DOHH2 (cell line): Measurements from ENCODE around the gene UBTD1.

Source experiments
- EZH2phosphoT487 ChIP-seq: fragments of 200-600 bp; sonication (generic); IDR thresholded peaks from 2 replicates; pipeline ENCODE4 v1.6.1; 2017; ENCODE audit warnings: borderline replicate concordance, mild to moderate bottlenecking, antibody characterized with exemption, low read length, moderate library complexity, mixed read lengths
- TF ChIP-seq, protein P1 (sequence below): fragments of 200-600 bp; sonication (generic); IDR thresholded peaks from one replicate; pipeline ENCODE4 v1.5.1; 2014; ENCODE audit warnings: antibody characterized with exemption, mild to moderate bottlenecking, low read depth, low read length; ENCODE audit not compliant: poor library complexity, severe bottlenecking

DNA sequence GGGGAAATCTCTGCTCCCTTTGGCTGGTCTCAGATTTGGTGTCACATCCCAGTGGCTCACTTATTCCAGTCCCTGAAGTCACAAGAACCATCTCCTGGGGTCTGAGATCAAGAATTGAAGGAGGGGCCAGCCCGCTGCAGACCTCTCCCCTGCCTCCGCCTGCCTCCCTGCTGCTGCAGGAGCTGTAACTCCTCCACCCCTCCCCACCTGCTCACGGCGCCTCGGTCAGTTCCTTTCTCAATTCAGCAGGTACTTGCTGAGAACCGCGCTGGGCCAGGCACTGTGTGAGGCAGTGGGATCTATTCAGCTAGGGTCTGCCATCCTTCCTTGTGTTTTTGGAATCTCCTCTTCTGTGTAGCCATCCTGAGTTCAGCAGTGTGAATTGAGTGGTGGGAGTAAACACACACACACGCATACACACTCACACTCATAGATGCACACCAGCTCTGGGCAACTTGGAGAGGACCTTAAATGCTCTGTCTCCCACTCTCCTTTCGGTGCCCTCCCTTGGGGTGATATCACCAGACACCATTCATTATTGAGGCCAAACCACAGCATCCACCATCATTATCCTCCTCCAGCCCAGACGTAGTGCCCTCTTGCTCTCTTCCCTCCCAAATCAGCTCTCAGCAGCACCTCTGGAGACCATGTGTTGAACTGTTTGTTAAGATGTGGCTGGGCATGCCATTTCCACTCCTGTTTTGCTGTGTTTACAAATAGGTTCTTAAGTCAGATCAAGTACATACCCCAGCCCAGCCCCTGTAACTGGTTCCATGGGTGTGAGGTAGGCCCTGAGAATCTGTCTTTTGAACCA lies 51.8 kb downstream of the UBTD1 start:
- TF ChIP-seq, protein P1, sequence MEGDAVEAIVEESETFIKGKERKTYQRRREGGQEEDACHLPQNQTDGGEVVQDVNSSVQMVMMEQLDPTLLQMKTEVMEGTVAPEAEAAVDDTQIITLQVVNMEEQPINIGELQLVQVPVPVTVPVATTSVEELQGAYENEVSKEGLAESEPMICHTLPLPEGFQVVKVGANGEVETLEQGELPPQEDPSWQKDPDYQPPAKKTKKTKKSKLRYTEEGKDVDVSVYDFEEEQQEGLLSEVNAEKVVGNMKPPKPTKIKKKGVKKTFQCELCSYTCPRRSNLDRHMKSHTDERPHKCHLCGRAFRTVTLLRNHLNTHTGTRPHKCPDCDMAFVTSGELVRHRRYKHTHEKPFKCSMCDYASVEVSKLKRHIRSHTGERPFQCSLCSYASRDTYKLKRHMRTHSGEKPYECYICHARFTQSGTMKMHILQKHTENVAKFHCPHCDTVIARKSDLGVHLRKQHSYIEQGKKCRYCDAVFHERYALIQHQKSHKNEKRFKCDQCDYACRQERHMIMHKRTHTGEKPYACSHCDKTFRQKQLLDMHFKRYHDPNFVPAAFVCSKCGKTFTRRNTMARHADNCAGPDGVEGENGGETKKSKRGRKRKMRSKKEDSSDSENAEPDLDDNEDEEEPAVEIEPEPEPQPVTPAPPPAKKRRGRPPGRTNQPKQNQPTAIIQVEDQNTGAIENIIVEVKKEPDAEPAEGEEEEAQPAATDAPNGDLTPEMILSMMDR: no peak
- TF ChIP-seq EZH2phosphoT487: no peak
